ENCODE results near the gene FCHSD2.
A peak's percentile ranks its signal among the peaks of the same experiment; 100 is the strongest.
"Not testable (repeated sequence)": the region's sequence is repeated elsewhere in the genome, so short reads cannot be mapped to it uniquely, and the experiment has no call there.

FCHSD2 gene

GRCh38 chr11:72813740-72814285, 328.3 kb downstream of the FCHSD2 start:
- DNase-seq: peak; percentile 94

GRCh38 chr11:72812967-72813739, 329.0 kb downstream of the FCHSD2 start:
- DNase-seq: no peak

GRCh38 chr11:72812604-72812966, 329.5 kb downstream of the FCHSD2 start:
- no peak for DNase-seq

- DNase-seq: not testable (repeated sequence)
These were observed 330.4 kb downstream of the FCHSD2 start for GRCh38 chr11:72811686-72812085.

- DNase-seq: no peak
These were observed 333.8 kb downstream of the FCHSD2 start for GRCh38 chr11:72808331-72808798.

GRCh38 chr11:72807792-72808191, 334.3 kb downstream of the FCHSD2 start:
- no peak for DNase-seq

GRCh38 chr11:72807021-72807693, 335.0 kb downstream of the FCHSD2 start:
- DNase-seq: no peak

- DNase-seq: not testable (repeated sequence)
These were observed 335.7 kb downstream of the FCHSD2 start for GRCh38 chr11:72806378-72806777.

- no peak for DNase-seq
These were observed 336.9 kb downstream of the FCHSD2 start for GRCh38 chr11:72805216-72805615.

GRCh38 chr11:72802822-72803221, 339.3 kb downstream of the FCHSD2 start:
- no peak for DNase-seq

GRCh38 chr11:72799441-72799840, 342.7 kb downstream of the FCHSD2 start:
- DNase-seq: no peak

- DNase-seq: no peak
These were observed 343.8 kb downstream of the FCHSD2 start for GRCh38 chr11:72798361-72798760.

GRCh38 chr11:72793425-72794367, 348.4 kb downstream of the FCHSD2 start, which contains the start of gene STARD10:
TSS of gene STARD10 (minus strand) at chr11:72794047. CDS start at chr11:72781181, 12,866 bp downstream.
- peak; percentile 97 for DNase-seq

- no peak for DNase-seq
These were observed 349.1 kb downstream of the FCHSD2 start for GRCh38 chr11:72793076-72793424.

- no peak for DNase-seq
These were observed 349.6 kb downstream of the FCHSD2 start for GRCh38 chr11:72792437-72793021.

GRCh38 chr11:72791228-72791627, 350.9 kb downstream of the FCHSD2 start:
- not testable (repeated sequence) for DNase-seq

GRCh38 chr11:72789493-72790131, 352.5 kb downstream of the FCHSD2 start:
- no peak for DNase-seq

GRCh38 chr11:72788241-72788640, 353.9 kb downstream of the FCHSD2 start:
- no peak for DNase-seq

- no peak for DNase-seq
These were observed 354.7 kb downstream of the FCHSD2 start for GRCh38 chr11:72787216-72788104.

Measured in right forelimb (tissue), 1 donor.